Measurements from ENCODE around the gene SPATA3. TPM values are rescaled to one million over a fixed set of nuclear protein-coding genes. Genes with fewer than 3 reads are reported as not detected.

Gene SPATA3
- total RNA-seq, 1 donor from 2014 or later: not detected

DNA sequence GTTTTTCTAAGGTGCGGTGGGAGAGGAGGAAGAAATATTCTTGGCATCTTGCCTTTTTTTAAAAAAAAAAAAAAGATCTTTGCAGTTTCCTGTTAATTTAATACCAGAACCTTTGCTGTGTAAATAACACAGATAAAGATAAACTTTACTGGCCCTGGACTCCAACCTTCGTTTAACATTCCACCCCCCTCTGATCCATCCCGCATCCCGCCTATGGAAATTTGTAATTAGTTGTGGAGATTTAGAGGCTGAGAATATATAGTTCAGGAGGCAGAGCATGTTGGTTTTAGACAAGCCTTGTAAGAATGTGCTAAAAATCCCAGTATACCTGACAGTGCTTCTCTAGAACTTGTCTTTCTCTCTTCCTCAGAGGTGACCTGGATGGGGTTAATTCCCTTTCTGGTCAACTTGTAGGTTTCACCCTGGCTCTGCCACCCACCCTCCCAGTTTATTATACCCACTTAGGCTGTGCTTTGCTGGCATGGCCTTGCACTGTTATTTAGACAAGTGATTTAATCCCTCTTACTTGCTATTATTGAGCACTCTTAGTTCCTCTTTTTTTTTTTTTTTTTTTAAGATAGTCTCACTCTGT is 38.5 kb downstream of the SPATA3 start:
- Histone ChIP-seq H3K9me3 (ENCODE audit: control insufficient read depth in 3 of 3, low read length in 3 of 3) (peaks cover 0 to 3% (median 0%) of the 10 kb centered on the region in 3 donors), H3K4me1 (ENCODE audit: control insufficient read depth in 3 of 3, insufficient read depth in 3 of 3, low read length in 3 of 3) (no peaks in the 10 kb centered on the region), H3K4me3 (ENCODE audit: low read length in 3 of 3) (no peak overlapping the region), H3K9ac (ENCODE audit: low read depth in 1 of 3, low read length in 3 of 3) (no peak overlapping the region), H3K36me3 (ENCODE audit: control insufficient read depth in 3 of 3, insufficient read depth in 3 of 3, low read length in 3 of 3) (no peaks in the 10 kb centered on the region), H3K27ac (ENCODE audit: low read depth, low read length) (no peak overlapping the region), H3K27me3 (ENCODE audit: control insufficient read depth in 3 of 3, insufficient read depth in 3 of 3, low read length in 3 of 3) (peaks cover 26 to 34% (median 30%) of the 10 kb centered on the region in 3 donors)

- Histone ChIP-seq H3K27me3 (ENCODE audit: control insufficient read depth in 3 of 3, insufficient read depth in 3 of 3, low read length in 3 of 3) (peaks cover 36 to 42% (median 38%) of the 10 kb centered on the region in 3 donors), H3K36me3 (ENCODE audit: control insufficient read depth in 3 of 3, insufficient read depth in 3 of 3, low read length in 3 of 3) (no peaks in the 10 kb centered on the region), H3K9ac (ENCODE audit: low read depth in 1 of 3, low read length in 3 of 3) (no peak overlapping the region), H3K9me3 (ENCODE audit: control insufficient read depth in 3 of 3, low read length in 3 of 3) (peaks cover 0 to under 1% (median 0%) of the 10 kb centered on the region in 3 donors), H3K27ac (ENCODE audit: low read depth, low read length) (no peak overlapping the region), H3K4me1 (ENCODE audit: control insufficient read depth in 3 of 3, insufficient read depth in 3 of 3, low read length in 3 of 3) (no peaks in the 10 kb centered on the region), H3K4me3 (ENCODE audit: low read length in 3 of 3) (no peak overlapping the region)
These were observed 40.2 kb downstream of the SPATA3 start for GRCh38 chr2:231036131-231036530.

DNA sequence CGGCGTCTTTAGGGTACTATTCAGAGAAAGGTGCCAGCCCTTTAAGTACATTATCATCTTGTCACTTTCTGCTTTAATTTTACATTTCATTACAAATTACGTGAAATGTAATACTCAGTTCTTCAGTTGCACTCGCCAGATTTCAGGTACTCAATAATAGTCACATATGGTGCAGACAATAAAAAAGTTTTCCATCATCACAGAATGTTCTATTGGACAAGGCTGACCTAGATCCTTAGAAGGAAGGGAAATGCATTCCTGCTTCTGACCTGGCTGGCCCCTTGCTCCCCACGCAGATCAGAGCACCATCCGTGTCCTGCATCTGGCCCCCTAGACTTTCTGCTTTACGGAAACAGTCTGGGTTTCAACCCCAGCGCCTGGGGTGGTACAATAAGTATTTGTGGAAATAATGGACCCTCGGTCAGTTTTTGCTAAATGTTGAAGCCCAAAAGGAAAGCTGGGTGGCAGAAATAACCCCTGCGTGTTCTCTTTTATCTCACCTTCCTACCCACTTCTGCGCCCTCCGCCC is 40.7 kb downstream of the SPATA3 start:
- peaks cover 39 to 47% (median 43%) of the 10 kb centered on the region in 3 donors for H3K27me3 ChIP-seq (ENCODE audit: control insufficient read depth in 3 of 3, insufficient read depth in 3 of 3, low read length in 3 of 3)
- H3K9ac ChIP-seq (ENCODE audit: low read depth in 1 of 3, low read length in 3 of 3): no peak overlapping the region

GRCh38 chr2:231037202-231037730 is 41.3 kb downstream of the SPATA3 start, which contains the start of gene C2orf72:
Gene C2orf72, plus strand, starts transcription at chr2:231037523. Its CDS starts 43 bp downstream, at chr2:231037566.
- no peaks in the 10 kb centered on the region for H3K4me1 ChIP-seq (ENCODE audit: control insufficient read depth in 3 of 3, insufficient read depth in 3 of 3, low read length in 3 of 3)

More for the DNA sequence above, 40.7 kb downstream of the SPATA3 start:
- Histone ChIP-seq H3K4me3 (ENCODE audit: low read length in 3 of 3) (no peak overlapping the region), H3K27ac (ENCODE audit: low read depth, low read length) (no peak overlapping the region), H3K36me3 (ENCODE audit: control insufficient read depth in 3 of 3, insufficient read depth in 3 of 3, low read length in 3 of 3) (no peaks in the 10 kb centered on the region), H3K9me3 (ENCODE audit: control insufficient read depth in 3 of 3, low read length in 3 of 3) (no peaks in the 10 kb centered on the region), H3K4me1 (ENCODE audit: control insufficient read depth in 3 of 3, insufficient read depth in 3 of 3, low read length in 3 of 3) (no peaks in the 10 kb centered on the region)

GRCh38 chr2:231037731-231038482 is 42.0 kb downstream of the SPATA3 start:
- Histone ChIP-seq H3K4me1 (ENCODE audit: control insufficient read depth in 3 of 3, insufficient read depth in 3 of 3, low read length in 3 of 3) (no peaks in the 10 kb centered on the region), H3K27ac (ENCODE audit: low read depth, low read length) (no peak overlapping the region), H3K9ac (ENCODE audit: low read depth in 1 of 3, low read length in 3 of 3) (no peak overlapping the region), H3K27me3 (ENCODE audit: control insufficient read depth in 3 of 3, insufficient read depth in 3 of 3, low read length in 3 of 3) (peaks cover 37 to 46% (median 44%) of the 10 kb centered on the region in 3 donors), H3K4me3 (ENCODE audit: low read length in 3 of 3) (no peak overlapping the region), H3K9me3 (ENCODE audit: control insufficient read depth in 3 of 3, low read length in 3 of 3) (no peaks in the 10 kb centered on the region), H3K36me3 (ENCODE audit: control insufficient read depth in 3 of 3, insufficient read depth in 3 of 3, low read length in 3 of 3) (no peaks in the 10 kb centered on the region)

More at GRCh38 chr2:231037202-231037730, 41.3 kb downstream of the SPATA3 start, which contains the start of gene C2orf72:
- Histone ChIP-seq H3K9ac (ENCODE audit: low read depth in 1 of 3, low read length in 3 of 3) (no peak within 1 kb of the TSS), H3K27ac (ENCODE audit: low read depth, low read length) (no peak within 1 kb of the TSS), H3K27me3 (ENCODE audit: control insufficient read depth in 3 of 3, insufficient read depth in 3 of 3, low read length in 3 of 3) (peaks cover 39 to 46% (median 46%) of the 10 kb centered on the region in 3 donors), H3K9me3 (ENCODE audit: control insufficient read depth in 3 of 3, low read length in 3 of 3) (no peaks in the 10 kb centered on the region), H3K4me3 (ENCODE audit: low read length in 3 of 3) (no peak within 1 kb of the TSS), H3K36me3 (ENCODE audit: control insufficient read depth in 3 of 3, insufficient read depth in 3 of 3, low read length in 3 of 3) (no peaks in the 10 kb centered on the region)

- peaks cover 36 to 44% (median 42%) of the 10 kb centered on the region in 3 donors for H3K27me3 ChIP-seq (ENCODE audit: control insufficient read depth in 3 of 3, insufficient read depth in 3 of 3, low read length in 3 of 3)
- no peak overlapping the region for H3K9ac ChIP-seq (ENCODE audit: low read depth in 1 of 3, low read length in 3 of 3)
- H3K4me3 ChIP-seq (ENCODE audit: low read length in 3 of 3): no peak overlapping the region
- no peaks in the 10 kb centered on the region for H3K9me3 ChIP-seq (ENCODE audit: control insufficient read depth in 3 of 3, low read length in 3 of 3)
- H3K36me3 ChIP-seq (ENCODE audit: control insufficient read depth in 3 of 3, insufficient read depth in 3 of 3, low read length in 3 of 3): no peaks in the 10 kb centered on the region
- H3K4me1 ChIP-seq (ENCODE audit: control insufficient read depth in 3 of 3, insufficient read depth in 3 of 3, low read length in 3 of 3): no peaks in the 10 kb centered on the region
- no peak overlapping the region for H3K27ac ChIP-seq (ENCODE audit: low read depth, low read length)
These were observed 42.8 kb downstream of the SPATA3 start for GRCh38 chr2:231038483-231039293.

- Histone ChIP-seq H3K4me1 (ENCODE audit: control insufficient read depth in 3 of 3, insufficient read depth in 3 of 3, low read length in 3 of 3) (no peaks in the 10 kb centered on the region), H3K9me3 (ENCODE audit: control insufficient read depth in 3 of 3, low read length in 3 of 3) (no peaks in the 10 kb centered on the region), H3K27ac (ENCODE audit: low read depth, low read length) (no peak overlapping the region), H3K27me3 (ENCODE audit: control insufficient read depth in 3 of 3, insufficient read depth in 3 of 3, low read length in 3 of 3) (peaks cover 36 to 44% (median 42%) of the 10 kb centered on the region in 3 donors), H3K36me3 (ENCODE audit: control insufficient read depth in 3 of 3, insufficient read depth in 3 of 3, low read length in 3 of 3) (no peaks in the 10 kb centered on the region), H3K4me3 (ENCODE audit: low read length in 3 of 3) (no peak overlapping the region), H3K9ac (ENCODE audit: low read depth in 1 of 3, low read length in 3 of 3) (no peak overlapping the region)
These were observed 43.4 kb downstream of the SPATA3 start for GRCh38 chr2:231039294-231039664.

- no peak overlapping the region for H3K27ac ChIP-seq (ENCODE audit: low read depth, low read length)
- H3K4me3 ChIP-seq (ENCODE audit: low read length in 3 of 3): no peak overlapping the region
- H3K9me3 ChIP-seq (ENCODE audit: control insufficient read depth in 3 of 3, low read length in 3 of 3): no peaks in the 10 kb centered on the region
- H3K4me1 ChIP-seq (ENCODE audit: control insufficient read depth in 3 of 3, insufficient read depth in 3 of 3, low read length in 3 of 3): no peaks in the 10 kb centered on the region
- no peak overlapping the region for H3K9ac ChIP-seq (ENCODE audit: low read depth in 1 of 3, low read length in 3 of 3)
- no peaks in the 10 kb centered on the region for H3K36me3 ChIP-seq (ENCODE audit: control insufficient read depth in 3 of 3, insufficient read depth in 3 of 3, low read length in 3 of 3)
- peaks cover 33 to 42% (median 41%) of the 10 kb centered on the region in 3 donors for H3K27me3 ChIP-seq (ENCODE audit: control insufficient read depth in 3 of 3, insufficient read depth in 3 of 3, low read length in 3 of 3)
These were observed 44.0 kb downstream of the SPATA3 start for GRCh38 chr2:231039821-231040364.

DNA sequence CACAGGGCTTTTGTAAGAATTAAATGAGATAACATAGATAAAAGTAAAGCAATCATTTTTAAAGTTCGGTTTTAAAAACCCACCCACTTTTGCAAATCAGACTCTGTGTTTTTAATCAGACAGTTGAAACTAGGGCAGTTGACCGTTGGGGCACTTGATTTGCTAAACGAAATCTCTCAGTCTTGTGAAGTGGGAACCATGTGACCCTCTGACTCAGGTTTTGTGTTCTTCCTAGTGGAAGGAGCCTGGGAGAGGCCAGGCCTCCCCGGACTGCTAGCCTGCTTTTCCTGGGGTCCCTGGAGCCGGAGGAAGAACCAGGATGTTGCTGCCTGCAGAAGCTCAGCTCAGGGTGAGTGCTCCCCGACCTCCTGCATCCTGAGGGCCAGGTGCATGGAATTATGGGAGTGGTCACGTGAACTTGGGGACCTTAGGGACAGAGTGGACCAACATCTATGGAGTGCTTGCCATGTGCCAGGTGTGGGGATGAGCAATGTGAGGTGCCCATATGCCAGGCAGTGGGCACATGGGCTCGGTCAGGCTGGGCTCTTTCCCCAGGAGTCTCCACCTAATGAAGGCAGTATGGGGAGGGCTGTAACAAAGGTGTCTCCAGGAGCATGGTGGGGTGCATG is 45.3 kb downstream of the SPATA3 start:
- H3K36me3 ChIP-seq (ENCODE audit: control insufficient read depth in 3 of 3, insufficient read depth in 3 of 3, low read length in 3 of 3): no peaks in the 10 kb centered on the region
- no peaks in the 10 kb centered on the region for H3K9me3 ChIP-seq (ENCODE audit: control insufficient read depth in 3 of 3, low read length in 3 of 3)
- peaks cover 29 to 38% (median 37%) of the 10 kb centered on the region in 3 donors for H3K27me3 ChIP-seq (ENCODE audit: control insufficient read depth in 3 of 3, insufficient read depth in 3 of 3, low read length in 3 of 3)
- H3K4me1 ChIP-seq (ENCODE audit: control insufficient read depth in 3 of 3, insufficient read depth in 3 of 3, low read length in 3 of 3): no peaks in the 10 kb centered on the region
- H3K4me3 ChIP-seq (ENCODE audit: low read length in 3 of 3): no peak overlapping the region
- H3K9ac ChIP-seq (ENCODE audit: low read depth in 1 of 3, low read length in 3 of 3): no peak overlapping the region
- H3K27ac ChIP-seq (ENCODE audit: low read depth, low read length): no peak overlapping the region
